ENCODE data around the gene CTF1.

The CTF1 gene

GRCh38 chr16:30914830-30915229 lies 18.4 kb downstream of the CTF1 start:
- H3K4me1 ChIP-seq (ENCODE audit: control insufficient read depth, low read length), result no peaks in the 10 kb centered on the region; the same call in 1 of the 2 replicates

GRCh38 chr16:30918614-30919013 lies 22.2 kb downstream of the CTF1 start:
- Histone ChIP-seq H3K36me3 (ENCODE audit: control insufficient read depth, low read length) (no peaks in the 10 kb centered on the region), H4K20me1 (ENCODE audit: control insufficient read depth, insufficient read depth, low read depth, low read length) (no peaks in the 10 kb centered on the region), H3K27me3 (ENCODE audit: control insufficient read depth, low read length) (no peaks in the 10 kb centered on the region), H3K4me2 (ENCODE audit: low read length) (no peak overlapping the region), H3K27ac (ENCODE audit: low read depth, low read length) (no peak overlapping the region), H3K79me2 (ENCODE audit: control insufficient read depth, low read length) (0 out of 2 replicates have a peak, but pooled peaks cover 2% of the 10 kb centered on the region), H3K4me3 (ENCODE audit: low read length) (no peak overlapping the region), H3K9me3 (ENCODE audit: control insufficient read depth, insufficient read depth, low read length) (no peaks in the 10 kb centered on the region), H3K9me2 (replicated peaks; ENCODE audit: control insufficient read depth, low read length) (no peaks in the 10 kb centered on the region), H3K4me1 (ENCODE audit: control insufficient read depth, low read length) (peaks cover 8% of the 10 kb centered on the region; the same call in 1 of the 2 replicates), H3F3A (ENCODE audit: control insufficient read depth, insufficient read depth) (peaks cover 3% of the 10 kb centered on the region)
- TF ChIP-seq CTCF (IDR thresholded peaks at IDR 0.05; ENCODE audit: low read depth, low read length, poor library complexity, severe bottlenecking), result no peak
- no peak for TF ChIP-seq EZH2phosphoT487 (IDR thresholded peaks at IDR 0.05; ENCODE audit: borderline replicate concordance, low read length)

More at GRCh38 chr16:30914830-30915229, 18.4 kb downstream of the CTF1 start:
- H3K27ac ChIP-seq (ENCODE audit: low read depth, low read length), result no peak overlapping the region
- H3K4me3 ChIP-seq (ENCODE audit: low read length), result no peak overlapping the region
- no peaks in the 10 kb centered on the region for H3K9me2 ChIP-seq (replicated peaks; ENCODE audit: control insufficient read depth, low read length)
- peaks cover 3% of the 10 kb centered on the region for H3F3A ChIP-seq (ENCODE audit: control insufficient read depth, insufficient read depth)
- no peak overlapping the region for H3K4me2 ChIP-seq (ENCODE audit: low read length)
- TF ChIP-seq EZH2phosphoT487 (IDR thresholded peaks at IDR 0.05; ENCODE audit: borderline replicate concordance, low read length), result no peak
- TF ChIP-seq CTCF (IDR thresholded peaks at IDR 0.05; ENCODE audit: low read depth, low read length, poor library complexity, severe bottlenecking), result no peak
- no peaks in the 10 kb centered on the region for H3K36me3 ChIP-seq (ENCODE audit: control insufficient read depth, low read length)
- H4K20me1 ChIP-seq (ENCODE audit: control insufficient read depth, insufficient read depth, low read depth, low read length), result no peaks in the 10 kb centered on the region
- no peaks in the 10 kb centered on the region for H3K9me3 ChIP-seq (ENCODE audit: control insufficient read depth, insufficient read depth, low read length)
- H3K27me3 ChIP-seq (ENCODE audit: control insufficient read depth, low read length), result no peaks in the 10 kb centered on the region
- no peaks in the 10 kb centered on the region for H3K79me2 ChIP-seq (ENCODE audit: control insufficient read depth, low read length)

- Histone ChIP-seq H3F3A (ENCODE audit: control insufficient read depth, insufficient read depth) (peaks cover 4% of the 10 kb centered on the region; the same call in 1 of the 2 replicates), H3K4me3 (ENCODE audit: low read length) (no peak overlapping the region), H3K27me3 (ENCODE audit: control insufficient read depth, low read length) (no peaks in the 10 kb centered on the region), H3K4me2 (ENCODE audit: low read length) (no peak overlapping the region), H3K4me1 (ENCODE audit: control insufficient read depth, low read length) (peaks cover 20% of the 10 kb centered on the region), H3K27ac (ENCODE audit: low read depth, low read length) (no peak overlapping the region), H4K20me1 (ENCODE audit: control insufficient read depth, insufficient read depth, low read depth, low read length) (no peaks in the 10 kb centered on the region), H3K36me3 (ENCODE audit: control insufficient read depth, low read length) (no peaks in the 10 kb centered on the region; the same call in 1 of the 2 replicates), H3K9me2 (replicated peaks; ENCODE audit: control insufficient read depth, low read length) (no peaks in the 10 kb centered on the region), H3K9me3 (ENCODE audit: control insufficient read depth, insufficient read depth, low read length) (no peaks in the 10 kb centered on the region), H3K79me2 (ENCODE audit: control insufficient read depth, low read length) (peaks cover 20% of the 10 kb centered on the region)
- TF ChIP-seq CTCF (IDR thresholded peaks at IDR 0.05; ENCODE audit: low read depth, low read length, poor library complexity, severe bottlenecking) (no peak), EZH2phosphoT487 (IDR thresholded peaks at IDR 0.05; ENCODE audit: borderline replicate concordance, low read length) (no peak)
Measured at GRCh38 chr16:30920891-30921290, 24.5 kb downstream of the CTF1 start.

Measured in DOHH2 (cell line).